GM19023 (cell line): ENCODE measurements around the gene TGFBR1.
"Not testable (repeated sequence)": the region's sequence is repeated elsewhere in the genome, so short reads cannot be mapped to it uniquely, and the experiment has no call there.

Source experiments
- ATAC-seq: cut with Tn5 transposase; IDR thresholded peaks from one replicate; pipeline ENCODE4 v1.9.1; 2021; ENCODE audit warnings: mild to moderate bottlenecking, moderate library complexity; ENCODE audit not compliant: unreplicated experiment

The TGFBR1 gene

DNA sequence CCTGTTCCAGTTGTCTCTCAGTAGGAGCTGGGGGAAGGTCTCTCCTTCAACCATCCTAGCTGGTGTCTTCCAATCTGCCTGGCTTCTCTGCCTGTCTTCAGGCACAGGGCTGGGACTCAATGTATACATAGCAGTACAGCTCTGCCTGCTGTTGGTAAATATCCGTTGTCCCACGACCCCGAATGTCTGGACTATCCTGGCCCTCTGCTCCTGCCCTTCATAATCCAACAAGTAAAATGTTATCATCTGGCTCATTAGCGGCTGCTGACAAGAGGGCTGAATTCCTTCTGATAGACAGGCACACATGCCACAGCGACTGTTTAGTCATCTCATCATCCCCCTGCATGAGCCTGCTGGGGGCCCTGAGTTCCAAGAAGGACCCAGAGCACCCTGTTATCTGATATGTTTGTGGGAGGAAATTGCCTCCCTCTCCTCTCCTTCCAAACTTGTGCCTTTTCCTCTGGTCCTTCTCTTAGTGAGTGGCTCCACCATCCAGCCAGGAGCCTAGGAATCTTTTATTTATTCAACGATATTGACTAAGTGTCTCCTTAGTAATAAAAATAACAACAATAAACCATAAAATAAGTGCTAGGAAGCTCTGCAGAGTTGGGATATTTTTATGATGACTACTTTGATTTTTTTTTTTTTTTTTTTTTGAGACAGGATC lies 29.5 kb upstream of the TGFBR1 start:
- no peak for ATAC-seq

DNA sequence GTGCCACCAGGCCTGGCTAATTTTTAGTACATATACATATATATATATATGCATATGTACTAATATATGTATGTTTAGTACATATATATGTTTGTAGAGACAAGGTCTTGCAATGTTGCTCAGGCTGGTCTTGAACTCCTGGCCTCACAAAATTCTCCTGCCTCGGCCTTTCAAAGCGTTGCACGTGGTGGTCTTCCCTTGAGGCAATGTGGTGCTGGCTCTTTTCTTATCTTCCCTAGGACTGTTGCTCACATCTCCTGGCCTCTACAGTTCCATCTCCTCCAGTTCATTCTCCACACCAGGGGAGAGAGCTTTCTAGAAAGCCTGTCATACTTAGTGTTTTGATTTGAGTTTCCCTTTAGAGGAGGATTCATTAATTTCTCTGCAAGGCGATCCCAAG lies 28.9 kb upstream of the TGFBR1 start:
- ATAC-seq: no peak

DNA sequence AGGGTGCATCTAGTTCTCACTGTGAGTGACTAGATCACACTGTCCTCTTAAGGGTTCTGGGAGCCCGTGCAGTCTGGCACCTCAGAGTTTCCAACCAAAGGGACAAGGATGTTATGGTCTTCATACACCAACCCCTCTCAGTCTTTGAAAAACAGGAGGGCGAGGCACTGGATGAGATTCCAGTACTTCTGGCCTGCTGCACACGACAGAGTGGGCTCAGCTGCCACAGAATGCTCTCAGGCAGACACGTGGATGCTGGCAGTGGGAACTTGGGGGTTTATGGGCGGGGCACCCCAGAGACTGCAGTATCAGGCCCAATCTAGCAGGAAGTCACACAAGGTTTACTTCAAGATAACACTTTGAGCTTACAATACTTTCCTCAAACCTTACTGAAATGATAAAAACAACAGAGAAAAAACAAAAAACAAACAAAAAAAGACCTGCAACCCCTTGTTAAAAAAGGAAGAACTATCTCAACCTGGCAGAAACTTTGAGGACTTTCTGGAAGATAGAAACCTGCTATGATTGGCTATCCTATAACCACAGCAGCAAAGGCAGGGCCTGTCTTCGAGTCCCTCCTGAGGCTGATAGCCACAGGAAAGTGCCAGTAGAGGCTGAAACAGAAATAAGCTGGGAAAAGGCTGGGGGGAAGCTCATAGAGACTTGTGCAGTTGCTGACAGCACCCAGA lies 28.3 kb upstream of the TGFBR1 start:
- no peak for ATAC-seq

DNA sequence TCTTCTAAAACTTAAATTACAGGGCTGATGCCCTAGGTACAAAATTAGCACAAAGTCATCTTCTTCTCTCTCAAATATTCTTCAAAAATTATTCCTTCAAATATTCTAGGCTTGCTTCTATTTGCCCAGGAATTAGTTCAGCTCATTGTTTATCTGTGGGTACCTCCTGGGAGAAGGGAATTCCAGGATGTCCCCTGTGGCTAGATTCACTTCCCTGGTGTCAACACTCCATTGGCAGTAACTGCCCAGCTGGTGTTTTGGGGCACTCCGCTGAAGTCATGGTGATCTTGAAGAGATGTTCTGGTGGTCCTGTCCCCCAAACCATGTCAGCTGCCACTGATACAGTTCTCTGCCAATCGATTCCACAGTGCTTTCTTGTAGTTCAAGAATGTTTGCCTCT lies 26.2 kb upstream of the TGFBR1 start:
- no peak for ATAC-seq

DNA sequence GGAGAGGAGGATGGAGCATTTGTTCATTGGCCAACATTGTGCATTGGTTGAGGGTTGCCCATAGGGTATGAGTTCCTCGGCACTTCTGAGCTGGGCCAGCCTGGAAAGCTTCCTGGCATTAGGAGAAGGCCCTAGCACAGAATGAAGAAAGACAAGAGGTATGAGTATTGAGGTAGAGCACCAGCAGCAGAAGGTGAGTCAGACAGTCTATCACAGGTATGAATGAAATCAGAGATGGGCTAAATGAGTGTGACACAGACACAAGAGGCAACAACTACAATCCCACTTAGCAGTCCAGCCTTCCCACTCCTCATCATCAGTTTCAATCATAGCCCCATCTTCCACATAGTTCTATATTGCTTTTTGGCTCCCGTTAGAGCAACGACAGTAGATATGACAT lies 25.4 kb upstream of the TGFBR1 start:
- no peak for ATAC-seq

DNA sequence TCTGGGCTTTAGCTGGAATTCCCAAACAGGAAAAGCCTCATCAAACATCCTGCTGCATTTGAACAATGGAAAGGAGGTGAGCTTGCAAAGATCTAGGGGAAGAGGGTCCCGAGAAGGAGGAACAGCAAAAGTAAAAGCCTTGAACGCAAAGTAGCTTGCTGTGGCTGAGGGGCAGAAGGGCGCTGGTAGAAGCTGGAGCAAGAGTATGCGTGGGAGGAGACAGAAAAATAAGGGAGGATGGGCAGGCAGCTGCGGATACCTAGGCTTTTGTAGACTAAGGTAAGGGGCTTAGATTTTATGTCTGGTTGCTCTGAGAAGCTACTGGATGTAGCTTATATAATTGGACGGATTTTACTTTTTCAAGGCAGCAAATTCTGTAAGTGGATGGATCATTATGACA lies 21.9 kb upstream of the TGFBR1 start:
- ATAC-seq: no peak

DNA sequence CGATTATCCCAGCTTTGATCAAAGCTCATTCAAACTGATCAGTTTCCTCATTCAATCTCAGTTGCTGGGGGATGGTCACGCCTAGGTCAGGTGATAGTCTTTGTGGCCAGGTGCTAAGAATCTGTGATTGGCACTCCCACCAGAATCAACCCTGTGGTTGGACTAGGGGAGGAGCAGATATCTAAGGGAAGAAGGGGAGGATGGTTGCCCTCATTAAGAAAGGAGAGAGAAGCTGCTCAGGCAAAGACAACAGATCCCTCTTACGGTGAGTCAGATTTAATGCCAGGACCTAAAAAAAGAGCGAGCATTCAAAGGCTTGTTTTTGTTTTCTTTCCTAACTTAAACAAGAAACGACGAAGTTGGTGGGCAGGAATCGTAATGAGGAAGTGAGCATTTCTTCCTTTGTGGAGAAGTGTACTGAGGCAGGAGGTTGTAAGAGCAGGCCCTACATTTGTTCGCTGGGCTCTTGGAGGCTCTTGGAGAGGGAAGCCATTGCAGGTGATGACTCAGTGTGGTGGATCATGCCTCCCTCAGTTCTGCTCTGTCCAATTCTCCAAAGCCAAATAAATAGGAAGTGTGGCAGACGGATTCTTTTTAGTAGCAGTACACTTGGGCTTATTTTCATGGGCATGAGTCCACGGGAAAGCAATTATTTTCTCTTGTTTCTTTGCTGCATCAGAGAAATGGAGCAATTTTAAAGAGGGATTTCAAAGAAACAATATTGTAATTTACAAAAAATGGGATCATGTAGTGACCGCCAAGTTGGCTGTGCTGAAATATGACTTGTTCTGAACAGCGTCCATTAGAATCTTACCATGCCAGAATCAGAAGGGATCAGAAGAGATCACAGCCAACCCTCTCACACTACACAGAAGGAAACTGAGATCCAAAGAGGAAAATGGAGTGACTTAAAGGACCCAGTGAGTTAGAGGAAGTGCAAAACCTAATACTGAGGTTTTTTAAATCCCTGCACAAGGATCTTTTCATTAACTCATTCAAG lies 18.7 kb upstream of the TGFBR1 start:
- no peak for ATAC-seq

DNA sequence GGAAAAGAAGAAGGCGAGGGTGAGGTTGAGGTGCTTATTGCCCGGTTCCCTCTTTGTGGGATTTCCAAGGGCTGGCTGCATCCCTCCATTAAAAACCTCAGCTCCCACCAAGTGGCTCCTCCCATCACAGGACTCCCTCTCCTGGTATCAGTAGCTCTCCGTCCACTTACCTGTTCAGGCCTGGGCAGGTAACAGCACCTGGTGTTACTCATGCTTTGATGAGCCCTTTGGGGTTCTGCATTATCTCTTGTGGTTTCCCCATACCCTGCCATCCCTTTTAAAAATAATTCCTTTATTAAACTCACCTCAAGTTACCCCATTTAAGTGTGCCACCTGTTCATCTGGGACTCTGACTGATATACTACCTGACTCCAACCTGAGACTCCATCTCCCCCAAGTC lies 17.5 kb upstream of the TGFBR1 start:
- no peak for ATAC-seq

DNA sequence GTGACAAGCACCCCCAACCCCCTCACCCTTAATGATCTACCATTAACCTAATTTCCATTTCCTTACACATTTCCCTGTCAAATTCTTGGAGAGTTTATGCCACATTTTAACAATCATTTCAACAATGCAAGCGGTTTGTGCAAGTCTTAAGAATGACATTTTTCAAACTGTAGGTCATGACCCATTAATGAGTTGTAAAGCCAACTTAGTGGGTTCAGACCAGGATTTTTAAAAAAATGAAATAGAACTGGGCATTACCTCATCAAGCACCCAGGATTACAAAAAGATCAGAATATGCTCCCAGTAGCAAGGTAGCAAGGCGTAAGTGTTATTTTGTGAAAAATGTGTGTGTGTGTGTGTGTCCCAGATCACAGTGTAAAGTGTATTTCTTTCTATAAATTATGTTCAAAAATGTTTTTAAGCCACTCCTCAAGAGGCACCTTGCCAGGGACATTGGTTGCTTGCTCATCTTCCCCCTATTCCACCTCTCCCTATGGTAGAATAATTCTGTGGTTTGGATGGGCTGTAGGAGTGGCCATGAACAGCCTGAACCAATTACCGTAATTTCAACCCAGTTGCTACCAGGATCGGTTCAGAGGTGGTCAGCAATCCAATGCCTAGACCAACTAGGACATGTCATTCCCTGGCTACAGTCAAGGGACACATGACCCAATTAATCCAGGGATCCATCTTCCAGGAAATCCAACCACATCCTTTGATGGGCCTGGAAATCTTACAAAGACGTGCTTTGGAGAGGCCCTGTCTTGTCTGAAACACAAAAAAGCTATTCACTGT lies 14.4 kb upstream of the TGFBR1 start:
- ATAC-seq: no peak

DNA sequence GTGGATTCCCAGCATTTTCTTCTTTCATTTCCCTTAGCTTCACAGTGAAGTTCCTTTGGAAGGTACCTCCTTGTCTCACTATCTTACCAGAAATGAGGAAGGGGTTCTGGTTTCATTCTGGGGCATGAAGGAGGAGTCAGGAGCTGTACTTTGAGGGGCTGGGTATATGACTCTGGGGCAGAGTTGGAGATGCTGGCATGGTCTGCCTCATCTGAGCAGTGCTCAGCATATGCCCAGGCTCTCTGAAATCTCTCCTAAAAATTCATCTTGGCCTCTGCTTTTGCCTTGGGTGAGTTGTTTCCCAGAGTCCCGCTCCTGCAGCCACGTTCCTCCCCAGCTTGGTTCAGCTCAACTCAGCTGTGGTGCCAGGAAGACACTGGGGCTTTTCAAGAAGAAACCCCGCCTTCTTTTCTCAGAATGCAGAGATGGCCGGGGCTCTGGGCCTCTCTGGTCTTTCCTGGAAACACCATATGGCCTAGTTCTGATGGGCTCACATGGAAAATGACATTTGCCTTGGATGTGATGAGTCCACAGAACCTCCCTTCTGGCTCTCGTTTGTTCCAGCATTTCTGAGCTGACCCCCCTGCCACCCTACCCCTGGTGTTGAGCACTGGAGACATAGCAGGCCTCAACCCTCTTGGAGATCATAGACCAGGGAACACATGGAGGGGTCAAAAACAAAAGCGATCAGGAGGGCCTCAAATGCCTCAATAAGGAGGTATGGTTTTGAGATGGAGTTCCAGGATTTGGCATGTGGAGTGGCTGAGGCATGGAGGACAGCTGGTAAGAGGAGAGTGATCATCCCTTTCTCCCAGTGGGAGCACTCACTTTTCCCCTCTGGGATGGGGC lies 12.0 kb upstream of the TGFBR1 start:
- no peak for ATAC-seq

DNA sequence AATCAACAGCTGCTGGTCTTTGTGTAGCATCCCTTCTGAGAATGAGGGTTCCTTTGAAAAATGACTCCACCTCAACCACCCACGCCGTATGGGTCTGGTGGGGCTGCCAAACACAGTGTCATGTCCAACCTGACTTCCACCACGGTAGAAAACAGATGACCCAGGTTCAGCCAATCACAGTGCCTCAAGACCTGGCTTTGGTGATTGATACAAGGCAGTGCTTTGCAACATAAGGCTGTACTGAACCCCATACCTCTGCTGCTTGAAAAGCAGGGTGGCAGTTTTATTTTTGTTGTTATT lies 11.5 kb upstream of the TGFBR1 start:
- ATAC-seq: no peak

DNA sequence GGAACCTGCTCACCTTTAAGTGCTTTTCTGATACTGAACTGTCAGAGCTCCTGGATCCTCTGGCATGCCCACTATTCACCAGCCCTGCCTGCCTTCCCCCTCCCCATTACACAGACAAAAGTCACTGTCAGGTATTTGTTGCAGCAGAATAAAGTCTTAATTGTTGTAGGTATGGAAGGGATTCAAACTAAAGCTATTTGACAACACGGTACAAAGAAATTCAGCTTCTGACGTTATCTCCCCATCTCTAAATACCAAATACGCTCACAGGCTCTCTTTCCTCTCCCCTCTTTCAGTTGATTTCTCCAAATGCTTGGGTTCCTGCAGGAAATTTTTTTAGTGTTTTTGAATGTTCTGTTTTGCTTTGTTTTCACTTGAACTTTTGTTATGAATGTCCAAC lies 9.3 kb upstream of the TGFBR1 start:
- ATAC-seq: no peak

DNA sequence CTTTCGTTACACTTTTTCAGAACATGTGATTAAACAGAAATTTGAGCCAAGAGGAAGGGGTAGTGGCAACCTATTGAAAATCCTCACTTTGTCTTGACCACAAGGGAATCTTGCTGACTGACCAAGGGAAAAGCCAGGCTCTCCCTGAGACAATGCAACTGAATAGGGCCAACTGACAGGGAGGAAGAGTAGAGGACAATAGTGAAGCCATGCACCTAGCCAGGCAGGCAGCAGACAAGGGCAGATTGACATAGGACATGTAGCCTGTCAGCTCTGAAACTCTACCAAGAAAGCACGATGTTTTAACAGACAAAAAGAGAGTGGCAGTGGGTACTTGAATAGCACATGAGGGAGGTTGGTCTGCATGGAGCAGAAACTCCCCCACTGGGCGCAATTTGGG lies 8.5 kb upstream of the TGFBR1 start:
- no peak for ATAC-seq

DNA sequence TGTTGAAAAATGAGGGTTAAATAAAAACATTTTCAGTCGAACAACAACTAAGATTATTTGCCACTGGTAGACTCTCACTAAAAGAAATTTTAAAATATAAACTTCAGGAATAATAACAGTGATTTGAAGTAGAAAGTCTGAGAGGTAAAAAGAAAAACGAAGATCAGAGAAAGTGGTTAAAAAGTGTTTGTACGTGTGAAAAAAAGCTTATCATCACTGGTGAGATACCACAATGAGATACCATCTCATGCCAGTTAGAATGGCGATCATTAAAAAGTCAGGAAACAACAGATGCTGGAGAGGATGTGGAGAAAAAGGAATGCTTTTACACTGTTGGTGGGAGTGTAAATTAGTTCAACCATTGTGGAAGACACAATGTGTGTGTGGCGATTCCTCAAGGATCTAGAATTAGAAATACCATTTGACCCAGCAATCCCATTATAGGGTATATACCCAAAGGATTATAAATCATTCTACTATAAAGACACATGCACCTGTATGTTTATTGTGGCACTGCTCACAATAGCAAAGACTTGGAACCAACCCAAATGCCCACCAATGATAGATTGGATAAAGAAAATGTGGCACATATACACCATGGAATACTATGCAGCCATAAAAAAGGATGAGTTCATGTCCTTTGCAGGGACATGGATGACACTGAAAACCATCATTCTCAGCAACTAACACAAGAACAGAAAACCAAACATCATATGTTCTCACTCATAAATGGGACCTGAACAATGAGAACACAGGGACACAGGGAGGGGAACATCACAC lies 4.9 kb upstream of the TGFBR1 start:
- ATAC-seq: not testable (repeated sequence)

DNA sequence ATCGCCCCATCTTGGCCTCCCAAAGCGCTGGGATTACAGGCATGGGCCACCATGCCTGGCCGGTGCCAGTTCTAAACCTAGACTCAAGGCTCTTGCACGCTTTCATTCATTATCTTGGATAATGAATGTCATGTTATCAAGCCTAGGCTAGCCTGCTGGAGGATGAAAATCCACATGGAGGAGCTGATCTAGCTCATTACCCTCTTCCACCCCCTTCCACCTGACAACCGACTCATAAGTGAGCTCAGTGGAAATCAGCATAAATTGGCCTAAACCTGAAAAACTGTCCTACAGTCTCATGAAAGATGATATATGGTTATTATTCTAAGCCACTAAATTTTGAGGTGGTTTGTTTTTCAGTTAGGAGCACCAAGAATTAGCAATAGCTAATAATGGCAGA lies 3.6 kb upstream of the TGFBR1 start:
- no peak for ATAC-seq

DNA sequence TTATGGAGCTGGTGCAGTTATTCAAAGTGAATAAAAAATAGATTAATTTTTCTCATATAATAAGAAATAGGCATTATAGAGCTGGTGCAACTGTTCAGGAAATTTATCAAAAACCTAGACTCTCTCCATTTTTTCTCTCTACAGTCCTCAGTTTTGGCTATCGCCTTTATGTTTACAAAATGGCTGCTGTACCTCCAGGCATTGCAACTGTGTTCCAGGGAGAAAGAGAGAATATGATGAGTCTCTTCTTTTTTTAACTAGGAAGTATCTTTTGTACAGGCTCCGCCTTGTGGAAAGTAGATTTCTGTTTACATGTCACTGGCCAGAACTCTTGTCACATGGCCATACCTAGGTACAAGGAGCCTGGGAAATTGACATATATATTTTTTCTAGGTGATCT lies 3.1 kb upstream of the TGFBR1 start:
- ATAC-seq: no peak

DNA sequence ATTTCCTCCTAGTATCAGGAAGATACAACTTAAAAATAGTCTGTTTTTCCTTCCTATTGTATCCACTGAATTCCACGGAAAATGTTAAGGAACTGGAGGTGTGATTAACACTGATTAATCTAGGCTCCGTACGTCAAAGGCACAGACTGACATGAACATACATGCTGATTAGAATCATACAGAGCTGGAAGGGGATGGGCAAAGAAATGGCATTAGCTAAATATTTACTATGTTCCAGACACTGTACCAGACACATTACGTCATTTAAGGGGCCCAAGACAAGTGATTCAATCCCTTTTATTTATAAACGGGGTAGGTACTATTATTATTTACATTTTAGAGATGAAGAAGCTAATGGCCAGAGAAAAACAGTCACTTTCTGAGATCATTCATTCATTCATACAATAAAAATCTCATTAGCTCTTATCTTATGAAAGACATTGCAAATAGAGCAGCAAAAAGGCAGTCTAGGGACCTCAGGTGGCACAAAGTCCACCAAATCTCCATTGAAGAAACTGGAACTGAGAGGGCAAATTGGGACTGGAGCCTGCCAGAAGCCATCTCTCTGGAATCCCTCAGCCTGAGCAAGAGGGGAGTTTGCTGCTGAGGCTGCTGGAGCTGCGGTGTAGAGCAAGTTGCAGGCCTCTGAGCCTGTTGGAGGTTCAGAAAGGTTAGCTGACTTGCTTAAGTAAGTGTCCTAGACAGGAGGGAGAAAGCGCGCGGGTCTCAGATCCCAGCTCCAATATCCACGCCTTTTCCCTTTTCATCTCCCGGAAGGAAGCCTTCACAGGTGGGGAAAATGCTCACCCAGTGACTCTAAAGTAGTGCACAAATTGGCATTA lies 1.6 kb upstream of the TGFBR1 start:
- ATAC-seq: no peak

DNA sequence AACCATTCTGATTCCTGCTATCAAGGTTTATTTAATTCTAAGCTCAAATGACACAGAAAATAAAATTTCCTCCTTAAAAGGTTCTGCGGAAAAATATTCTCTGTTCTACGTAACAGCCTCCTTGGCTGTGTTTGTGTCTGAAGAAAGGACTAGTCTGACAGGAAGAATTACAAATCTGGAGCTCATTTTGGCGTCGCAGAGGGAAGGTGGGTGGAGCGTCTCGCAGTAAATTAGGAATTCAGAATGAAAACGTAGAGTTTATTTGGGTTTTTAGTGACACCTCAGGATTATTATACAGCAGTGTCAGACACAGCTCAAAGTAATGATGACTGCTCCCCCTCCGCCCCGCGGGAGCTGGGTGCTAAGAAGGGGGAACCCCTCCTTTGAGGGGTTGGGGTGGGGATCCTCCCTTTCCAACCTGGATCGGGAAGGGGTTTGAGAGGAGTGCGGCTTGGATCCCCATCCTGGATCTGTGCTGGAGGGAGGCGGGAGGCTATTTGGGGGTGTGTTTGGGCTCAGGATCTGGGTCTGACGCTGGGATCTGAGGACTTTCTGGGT lies 933 bp upstream of the TGFBR1 start:
- no peak for ATAC-seq
